Ishikawa (cell line): ENCODE data around the gene TRAIP.

Experiments
- CEBPB ChIP-seq: IDR thresholded peaks from 2 replicates; pipeline ENCODE4 v1.6.1; 2012
- CREB1 ChIP-seq: IDR thresholded peaks from 2 replicates; pipeline ENCODE4 v1.6.1; 2012; ENCODE audit warnings: low read depth
- EGR1 ChIP-seq: IDR thresholded peaks from 2 replicates; pipeline ENCODE4 v1.6.1; 2012
- EP300 ChIP-seq: IDR thresholded peaks from 2 replicates; pipeline ENCODE4 v1.6.1; 2012; ENCODE audit warnings: borderline replicate concordance
- RAD21 ChIP-seq: IDR thresholded peaks from 2 replicates; pipeline ENCODE4 v1.6.1; 2012; ENCODE audit warnings: low read depth
- REST ChIP-seq: IDR thresholded peaks from 2 replicates; pipeline ENCODE4 v1.6.1; 2012; ENCODE audit warnings: low read depth, mild to moderate bottlenecking
- TAF1 ChIP-seq: IDR thresholded peaks from 2 replicates; pipeline ENCODE4 v1.6.1; 2012; ENCODE audit warnings: low read depth, mild to moderate bottlenecking
- YY1 ChIP-seq: IDR thresholded peaks from 2 replicates; pipeline ENCODE4 v1.6.1; 2012; ENCODE audit warnings: low read depth

GRCh38 chr3:49900491-49901153, 44.3 kb upstream of the TRAIP start:
- TF ChIP-seq REST, result no peak
- TF ChIP-seq CREB1, result no peak
- TF ChIP-seq TAF1, result no peak
- TF ChIP-seq EP300, result peak; percentile 64; the same call in 1 of the 2 replicates
- no peak for TF ChIP-seq RAD21
- TF ChIP-seq EGR1, result no peak
- TF ChIP-seq CEBPB, result no peak
- no peak for TF ChIP-seq YY1
